ENCODE measurements around the gene PRKN.

- TF ChIP-seq CTCF (IDR thresholded peaks at IDR 0.05) = no peak
- no peak for TF ChIP-seq POLR2A (IDR thresholded peaks at IDR 0.05)
Measured at GRCh38 chr6:161641175-161641574, 1086.4 kb downstream of the PRKN start.

All from thyroid gland (tissue), 4 donors.